GM13977 (cell line): ENCODE data around the gene FBXO8.

Experiments
- DNase-seq: peaks from one replicate; pipeline ENCODE4 v3.0.0; 2012; ENCODE audit warnings: low spot score
- CTCF ChIP-seq: IDR thresholded peaks from 2 replicates; pipeline ENCODE4 v1.5.1; 2012; ENCODE audit warnings: mild to moderate bottlenecking, control low read depth; ENCODE audit not compliant: insufficient read depth; ENCODE audit errors: extremely low read depth, missing control alignments
- in situ Hi-C: fragments of 300-500 bp; cut with MboI; formaldehyde crosslinking; loops from one replicate; pipeline ENCODE4 v1.12.0; 2022; ENCODE audit warnings: low sequenced_read_pairs, low pct_unique_long_range_greater_than_20kb, mixed read lengths, inconsistent platforms; ENCODE audit not compliant: unreplicated experiment

FBXO8 gene

GRCh38 chr4:174283507-174284471, at the start of gene FBXO8, which contains the start of gene CEP44:
FBXO8 (minus strand) TSS chr4:174283667; CDS start chr4:174263092, 20,575 bp downstream.
CEP44 (plus strand) TSS chr4:174283911; CDS start chr4:174299122, 15,211 bp downstream.
- in situ Hi-C loops, result no loop called here
- TF ChIP-seq CTCF, result no peak
- DNase-seq, result peak; percentile 52

GRCh38 chr4:174332741-174333493, 49.5 kb upstream of the FBXO8 start:
- TF ChIP-seq CTCF, result no peak
- in situ Hi-C loops, result no loop called here
- no peak for DNase-seq

GRCh38 chr4:174324725-174325124, 41.3 kb upstream of the FBXO8 start:
- no peak for TF ChIP-seq CTCF

GRCh38 chr4:174324236-174324635, 40.8 kb upstream of the FBXO8 start:
- DNase-seq, result no peak
- no peak for TF ChIP-seq CTCF
- in situ Hi-C loops, result no loop called here

More at GRCh38 chr4:174324725-174325124, 41.3 kb upstream of the FBXO8 start:
- DNase-seq, result no peak
- in situ Hi-C loops, result no loop called here

GRCh38 chr4:174320494-174321199, 37.2 kb upstream of the FBXO8 start:
- in situ Hi-C loops, result no loop called here

More at GRCh38 chr4:174320494-174321199, 37.2 kb upstream of the FBXO8 start:
- no peak for TF ChIP-seq CTCF
- no peak for DNase-seq
